GM18951 (cell line): ENCODE data around the gene CST7.

Experiments
- POLR2A ChIP-seq: IDR thresholded peaks from 4 replicates; pipeline ENCODE4 v1.6.1; 2011; ENCODE audit warnings: mild to moderate bottlenecking; ENCODE audit not compliant: insufficient read length, insufficient read depth; ENCODE audit errors: extremely low read depth
- in situ Hi-C: fragments of 300-500 bp; cut with MboI; formaldehyde crosslinking; loops from one replicate; pipeline ENCODE4 v1.12.0; 2022; ENCODE audit warnings: low sequenced_read_pairs, mixed read lengths, inconsistent platforms; ENCODE audit not compliant: unreplicated experiment

Gene CST7

GRCh38 chr20:25003002-25003401 is 53.9 kb downstream of the CST7 start:
- in situ Hi-C loops, result no loop called here
- TF ChIP-seq POLR2A, result no peak

DNA sequence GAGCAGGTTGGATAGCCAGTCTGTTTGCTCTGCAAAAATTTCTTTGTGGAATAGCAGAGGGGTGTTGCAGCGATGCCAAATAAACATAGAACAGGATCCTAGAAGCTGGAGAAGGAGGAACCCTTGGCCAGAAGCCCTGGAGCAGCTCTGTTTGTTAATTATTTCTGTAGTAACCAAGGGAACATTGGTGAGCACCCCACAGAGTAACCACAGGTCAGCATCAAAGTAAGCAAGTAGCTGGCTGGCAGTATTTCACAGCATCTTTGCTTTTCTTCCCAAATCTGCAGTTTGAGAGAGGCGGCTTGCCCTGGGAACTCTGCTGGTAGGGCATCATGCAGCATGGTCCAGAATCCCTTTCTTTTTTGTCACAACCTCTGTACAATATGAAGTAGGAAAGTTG is 56.2 kb downstream of the CST7 start:
- TF ChIP-seq POLR2A, result no peak
- in situ Hi-C loops, result loop anchor here (5.0 kb wide), 1 partner anchor 57 kb away; no protein-coding TSS in a partner anchor

GRCh38 chr20:25005661-25006060 is 56.6 kb downstream of the CST7 start:
- in situ Hi-C loops, result loop anchor here (5.0 kb wide), 1 partner anchor 57 kb away; no protein-coding TSS in a partner anchor
- no peak for TF ChIP-seq POLR2A

GRCh38 chr20:25006431-25007167 is 57.5 kb downstream of the CST7 start:
- in situ Hi-C loops, result loop anchor here (5.0 kb wide), 1 partner anchor 56 kb away; no protein-coding TSS in a partner anchor
- no peak for TF ChIP-seq POLR2A

GRCh38 chr20:25007491-25008305 is 58.6 kb downstream of the CST7 start:
- TF ChIP-seq POLR2A, result no peak
- in situ Hi-C loops, result loop anchor here (5.0 kb wide), 1 partner anchor 55 kb away; no protein-coding TSS in a partner anchor

- in situ Hi-C loops, result loop anchor here (5.0 kb wide), 1 partner anchor 54 kb away; no protein-coding TSS in a partner anchor
- TF ChIP-seq POLR2A, result no peak
Observed at GRCh38 chr20:25008388-25009217, 59.5 kb downstream of the CST7 start.
